HL-60/S4 treated with retinoic acid at 250 ng/mL for 4 days and 3 days (cell line): ENCODE results near the gene GPR37L1.

ENCODE experiments used
- in situ Hi-C: fragments of 300-500 bp; cut with MboI; formaldehyde crosslinking; loops from 2 replicates; pipeline ENCODE4 v1.7.0; 2022; ENCODE audit warnings: low sequenced_read_pairs

The GPR37L1 gene, protein sequence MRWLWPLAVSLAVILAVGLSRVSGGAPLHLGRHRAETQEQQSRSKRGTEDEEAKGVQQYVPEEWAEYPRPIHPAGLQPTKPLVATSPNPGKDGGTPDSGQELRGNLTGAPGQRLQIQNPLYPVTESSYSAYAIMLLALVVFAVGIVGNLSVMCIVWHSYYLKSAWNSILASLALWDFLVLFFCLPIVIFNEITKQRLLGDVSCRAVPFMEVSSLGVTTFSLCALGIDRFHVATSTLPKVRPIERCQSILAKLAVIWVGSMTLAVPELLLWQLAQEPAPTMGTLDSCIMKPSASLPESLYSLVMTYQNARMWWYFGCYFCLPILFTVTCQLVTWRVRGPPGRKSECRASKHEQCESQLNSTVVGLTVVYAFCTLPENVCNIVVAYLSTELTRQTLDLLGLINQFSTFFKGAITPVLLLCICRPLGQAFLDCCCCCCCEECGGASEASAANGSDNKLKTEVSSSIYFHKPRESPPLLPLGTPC

GRCh38 chr1:202122639-202123335 is at the start of gene GPR37L1:
GPR37L1 (plus strand) TSS chr1:202122917; CDS start chr1:202122964, 47 bp downstream.
- in situ Hi-C loops, result loop anchor here (25.0 kb wide), 1 partner anchor 110 kb away; the partner anchor contains the start of gene ELF3

- in situ Hi-C loops, result no loop called here
Observed at GRCh38 chr1:202073206-202073605, 49.5 kb upstream of the GPR37L1 start.

GRCh38 chr1:202074985-202075384 is 47.7 kb upstream of the GPR37L1 start:
- in situ Hi-C loops, result no loop called here

DNA sequence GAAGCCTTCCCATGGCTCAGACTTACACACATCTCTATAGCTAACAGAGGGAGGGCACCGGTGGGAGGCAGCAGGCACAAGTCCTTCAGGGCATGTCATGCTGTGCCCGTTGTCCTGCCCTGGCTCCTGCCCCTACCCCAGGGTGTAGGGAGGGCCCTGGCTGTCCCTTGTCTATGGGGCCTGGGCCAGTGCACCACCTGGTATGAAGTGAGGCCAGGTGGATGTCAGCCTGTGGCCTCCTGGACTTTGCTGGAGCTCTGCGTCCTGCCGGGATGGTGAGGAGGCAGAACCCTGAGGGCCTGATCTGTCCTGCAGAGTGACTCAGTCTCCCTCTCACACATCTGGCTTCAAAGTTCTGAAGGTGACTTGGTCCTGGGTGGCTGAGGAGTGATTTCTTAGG is 47.3 kb upstream of the GPR37L1 start:
- in situ Hi-C loops, result no loop called here

- in situ Hi-C loops, result no loop called here
Observed at GRCh38 chr1:202076050-202076511, 46.6 kb upstream of the GPR37L1 start.

- in situ Hi-C loops, result no loop called here
Observed at GRCh38 chr1:202078241-202078640, 44.5 kb upstream of the GPR37L1 start.

DNA sequence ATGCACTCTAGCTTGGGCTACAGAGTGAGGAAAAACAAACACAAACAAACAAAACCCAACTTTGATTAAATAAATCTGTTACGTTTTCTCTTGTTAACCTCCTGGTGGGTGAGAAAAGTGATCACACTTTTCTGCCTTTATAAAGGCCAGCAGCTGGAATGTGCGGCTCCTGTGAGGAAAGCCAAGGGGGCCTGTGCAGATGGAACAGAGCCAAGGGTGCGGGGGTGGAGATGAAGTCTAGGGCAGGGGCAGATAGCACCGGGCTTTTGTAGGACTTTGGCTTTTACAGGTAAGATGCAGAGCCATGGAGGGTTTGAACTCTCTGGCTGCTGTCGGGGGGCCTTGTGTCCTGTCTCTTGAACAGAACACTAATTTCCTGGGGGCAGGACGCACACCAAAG is 40.7 kb upstream of the GPR37L1 start:
- in situ Hi-C loops, result no loop called here

- in situ Hi-C loops, result no loop called here
Observed at GRCh38 chr1:202084791-202085681, 37.7 kb upstream of the GPR37L1 start.

GRCh38 chr1:202085682-202086373 is 36.9 kb upstream of the GPR37L1 start:
- in situ Hi-C loops, result no loop called here

DNA sequence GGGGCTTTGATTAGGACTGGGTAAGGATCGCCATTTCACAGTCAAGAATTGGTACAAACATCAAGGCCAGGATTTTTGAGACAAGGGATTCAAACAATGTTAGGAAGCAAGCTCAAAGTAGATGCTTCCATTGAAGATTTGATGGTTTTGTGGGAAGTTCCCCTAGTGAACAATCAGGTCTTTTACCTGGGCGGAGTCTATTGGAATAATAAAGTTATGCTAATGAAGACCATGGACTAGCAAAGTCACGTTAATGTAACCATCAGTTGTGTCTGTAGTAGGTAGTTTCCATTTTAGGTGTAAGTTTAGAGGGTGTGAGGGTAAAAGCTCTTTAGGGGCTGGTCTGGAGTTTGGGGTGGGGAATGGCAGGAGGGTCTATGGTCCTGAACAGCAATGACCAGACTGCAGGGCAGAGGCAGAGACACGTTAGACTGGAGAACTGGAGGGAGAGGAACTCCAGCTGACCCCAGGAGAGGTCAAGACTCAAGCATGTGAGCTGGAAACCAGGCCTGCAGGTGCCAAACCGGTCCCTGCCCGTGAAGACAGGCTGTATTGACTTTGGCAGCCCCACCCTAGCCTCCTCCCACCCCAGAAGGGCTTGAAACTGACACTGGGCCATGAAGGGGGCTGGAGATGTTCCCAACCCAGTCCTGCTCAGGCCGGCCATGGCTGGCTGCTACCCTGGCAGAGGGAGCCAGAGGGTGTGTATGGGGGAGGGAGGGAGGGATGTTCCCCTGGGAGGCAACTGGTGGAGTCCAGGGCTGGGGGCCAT is 36.0 kb upstream of the GPR37L1 start:
- in situ Hi-C loops, result no loop called here

DNA sequence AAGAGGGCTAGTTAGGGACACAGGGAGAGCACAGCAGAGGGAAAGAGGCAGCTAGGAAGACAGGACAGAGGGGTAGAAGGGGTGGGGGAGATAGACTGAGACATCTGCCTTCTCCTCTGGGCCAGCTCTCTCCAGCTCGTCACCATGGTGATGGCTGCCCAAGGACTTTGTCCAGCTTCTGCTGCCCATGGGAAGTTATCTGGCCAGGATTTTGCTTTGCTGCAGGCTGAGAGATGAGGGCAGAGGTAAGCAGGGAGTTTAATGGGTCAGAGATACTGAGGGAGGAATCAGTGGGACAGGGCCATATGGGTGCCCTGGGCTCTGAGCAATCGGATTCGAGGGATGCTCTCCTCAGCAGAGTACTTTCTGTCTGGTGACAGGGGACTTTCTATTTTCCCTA is 34.5 kb upstream of the GPR37L1 start:
- in situ Hi-C loops, result no loop called here

- in situ Hi-C loops, result no loop called here
Observed at GRCh38 chr1:202090994-202091393, 31.7 kb upstream of the GPR37L1 start.

DNA sequence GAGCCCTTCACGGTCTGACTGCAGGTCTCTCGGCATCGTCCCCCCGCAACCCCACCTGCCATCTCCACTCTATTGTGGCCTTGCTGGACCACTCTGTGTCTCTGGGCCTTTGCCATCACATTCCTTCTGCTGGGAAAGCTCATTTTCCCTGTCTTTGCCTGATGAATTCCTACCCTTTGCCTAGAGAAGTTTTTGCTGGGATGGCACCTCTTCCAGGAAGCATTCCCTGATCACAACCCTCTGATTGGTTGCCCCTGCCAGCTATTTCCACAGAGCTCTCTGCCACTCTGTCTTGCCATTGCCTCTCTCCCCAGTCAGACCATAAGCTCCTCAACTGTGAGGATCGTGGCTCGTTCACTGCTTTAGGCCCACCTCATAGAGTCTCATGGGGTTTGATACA is 28.9 kb upstream of the GPR37L1 start:
- in situ Hi-C loops, result no loop called here

GRCh38 chr1:202101184-202101583 is 21.5 kb upstream of the GPR37L1 start:
- in situ Hi-C loops, result loop anchor here (25.0 kb wide), 1 partner anchor 89 kb away; the partner anchor contains the start of gene ELF3

DNA sequence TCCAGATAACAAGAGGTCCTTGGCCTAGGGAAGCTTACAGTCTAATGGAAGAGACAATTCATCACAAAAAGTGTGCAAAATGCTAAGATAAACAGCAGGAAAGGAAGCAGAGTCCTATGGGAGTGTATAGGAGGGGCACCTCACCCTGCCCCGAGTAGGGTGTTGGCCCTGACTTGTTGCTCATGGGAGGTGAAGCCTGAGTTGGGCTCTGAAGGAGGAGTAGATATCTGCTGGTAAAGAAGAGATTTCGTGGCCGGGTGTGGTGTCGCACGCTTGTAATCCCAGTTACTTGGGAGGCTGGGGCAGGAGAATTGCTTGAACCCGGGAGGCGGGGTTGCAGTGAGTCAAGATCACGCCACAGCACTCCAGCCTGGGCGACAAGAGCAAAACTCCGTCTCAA is 18.6 kb upstream of the GPR37L1 start:
- in situ Hi-C loops, result loop anchor here (25.0 kb wide), 1 partner anchor 92 kb away; the partner anchor contains the start of gene ELF3

GRCh38 chr1:202105571-202106339 is 17.0 kb upstream of the GPR37L1 start:
- in situ Hi-C loops, result loop anchor here (25.0 kb wide), 1 partner anchor 93 kb away; the partner anchor contains the start of gene ELF3

GRCh38 chr1:202106340-202107254 is 16.1 kb upstream of the GPR37L1 start:
- in situ Hi-C loops, result loop anchor here (25.0 kb wide), 1 partner anchor 94 kb away; the partner anchor contains the start of gene ELF3
